GM19452 (cell line): ENCODE measurements around the gene KRTAP16-1.
"Not testable (repeated sequence)": the region's sequence is repeated elsewhere in the genome, so short reads cannot be mapped to it uniquely, and the experiment has no call there.

Source experiments
- ATAC-seq: cut with Tn5 transposase; IDR thresholded peaks from one replicate; pipeline ENCODE4 v1.9.1; 2021; ENCODE audit not compliant: unreplicated experiment

Gene KRTAP16-1

GRCh38 chr17:41302981-41303380, 6.1 kb downstream of the KRTAP16-1 start:
- ATAC-seq: no peak

GRCh38 chr17:41301916-41302901, 6.9 kb downstream of the KRTAP16-1 start, which contains the start of gene KRTAP29-1:
Gene KRTAP29-1, minus strand, starts transcription at chr17:41302851. Its CDS starts 0 bp downstream, at chr17:41302851.
- ATAC-seq: no peak

- ATAC-seq: no peak
Observed at GRCh38 chr17:41301204-41301790, 7.8 kb downstream of the KRTAP16-1 start.

GRCh38 chr17:41298458-41299135, 10.5 kb downstream of the KRTAP16-1 start:
- no peak for ATAC-seq

- no peak for ATAC-seq
Observed at GRCh38 chr17:41296846-41297245, 12.3 kb downstream of the KRTAP16-1 start.

- ATAC-seq: no peak
Observed at GRCh38 chr17:41294016-41294415, 15.1 kb downstream of the KRTAP16-1 start.

GRCh38 chr17:41287050-41287449, 22.1 kb downstream of the KRTAP16-1 start:
- no peak for ATAC-seq

GRCh38 chr17:41284546-41284945, 24.6 kb downstream of the KRTAP16-1 start:
- no peak for ATAC-seq

- no peak for ATAC-seq
Observed at GRCh38 chr17:41284043-41284442, 25.1 kb downstream of the KRTAP16-1 start.

- ATAC-seq: no peak
Observed at GRCh38 chr17:41278176-41278955, 30.7 kb downstream of the KRTAP16-1 start.

- not testable (repeated sequence) for ATAC-seq
Observed at GRCh38 chr17:41275648-41276190, 33.4 kb downstream of the KRTAP16-1 start, which contains the start of gene KRTAP9-7. Gene KRTAP9-7, plus strand, starts transcription at chr17:41275698. Its CDS starts 0 bp downstream, at chr17:41275698.

GRCh38 chr17:41271858-41272257, 37.3 kb downstream of the KRTAP16-1 start:
- ATAC-seq: no peak

- not testable (repeated sequence) for ATAC-seq
Observed at GRCh38 chr17:41271323-41271722, 37.8 kb downstream of the KRTAP16-1 start.

GRCh38 chr17:41267711-41268110, 41.4 kb downstream of the KRTAP16-1 start:
- ATAC-seq: no peak

- ATAC-seq: no peak
Observed at GRCh38 chr17:41265078-41265477, 44.0 kb downstream of the KRTAP16-1 start, which contains the start of gene KRTAP9-6. Gene KRTAP9-6, plus strand, starts transcription at chr17:41265378. Its CDS starts 0 bp downstream, at chr17:41265378.

- ATAC-seq: no peak
Observed at GRCh38 chr17:41264599-41264998, 44.5 kb downstream of the KRTAP16-1 start.

- ATAC-seq: no peak
Observed at GRCh38 chr17:41263212-41263611, 45.9 kb downstream of the KRTAP16-1 start.

- no peak for ATAC-seq
Observed at GRCh38 chr17:41258406-41258805, 50.7 kb downstream of the KRTAP16-1 start.
